HepG2 (cell line): ENCODE measurements around the gene PAPPA. TPM values are rescaled to one million over a fixed set of nuclear protein-coding genes. Genes with fewer than 3 reads are reported as not detected.

Experiments
- ATAC-seq: fragments of 200-7000 bp; cut with Tn5 transposase; 3 replicates; pipeline ENCODE4 v1.9.1; 2020; ENCODE audit warnings: mild to moderate bottlenecking, moderate library complexity
- BruUV-seq: library from RNA; stranded (reverse); fragments of 400-500 nt; replicated peaks from 2 replicates; lab custom pipeline; 2021; lab: Mats Ljungman, UMichigan
- CTCF ChIA-PET: fragments of 300-600 bp; formaldehyde crosslinking; extraction: SDS; loops from one replicate; lab custom pipeline; 2021; ENCODE audit warnings: low total read pairs, inconsistent platforms, low intra/inter-chr PET ratio; lab: Yijun Ruan, JAX
- POLR2A ChIA-PET: fragments of 350-600 bp; sonication (Branson Sonifier 250); formaldehyde crosslinking; loops from one replicate; lab custom pipeline; 2020; ENCODE audit warnings: antibody characterized with exemption, inconsistent platforms; lab: Yijun Ruan, JAX
- DNase-seq: peaks from one replicate; pipeline ENCODE4 v3.0.0-alpha.2; 2015; ENCODE audit warnings: low spot score
- FAIRE-seq: peaks from 3 replicates; lab custom pipeline; 2011; peaks lifted over from hg19 to GRCh38; lab: Jason Lieb, UNC
- H2AFZ ChIP-seq: one replicate; pipeline ENCODE4 v1.6.1; 2011; ENCODE audit warnings: low read length, inconsistent platforms
- H3K27ac ChIP-seq: fragments of 300-600 bp; 3 replicates; pipeline ENCODE4 v1.8.0; 2011; ENCODE audit warnings: mixed run types, mild to moderate bottlenecking, mixed read lengths, low read length, inconsistent platforms; ENCODE audit not compliant: insufficient read depth; ENCODE audit errors: extremely low read length
- H3K27me3 ChIP-seq, 2 experiments: fragments of 200-600 bp in 1 of 2; 2 replicates in 1 of 2; 3 replicates in 1 of 2; pipeline versions ENCODE4 v1.6.0 to v1.8.0; 2011; ENCODE audit warnings: low read length in 2 of 2, mild to moderate bottlenecking in 2 of 2, moderate library complexity in 2 of 2, inconsistent platforms in 1 of 2; ENCODE audit not compliant: insufficient read depth in 2 of 2, control insufficient read depth in 1 of 2
- H3K36me3 ChIP-seq, 2 experiments: fragments of 200-600 bp in 1 of 2; replicated peaks in 1 of 2; 2 replicates in 1 of 2; 3 replicates in 1 of 2; pipeline versions ENCODE4 v1.5.1 to v1.8.0; 2011; ENCODE audit warnings: low read length in 2 of 2, inconsistent platforms in 1 of 2; ENCODE audit not compliant: insufficient read depth in 2 of 2, control insufficient read depth in 1 of 2
- H3K4me1 ChIP-seq: 2 replicates; pipeline ENCODE4 v1.5.1; 2012; ENCODE audit warnings: low read length, inconsistent platforms; ENCODE audit not compliant: insufficient read depth
- H3K4me2 ChIP-seq: 2 replicates; pipeline ENCODE4 v1.6.0; 2011; ENCODE audit warnings: low read depth, low read length, inconsistent platforms
- H3K4me3 ChIP-seq, 3 experiments: fragments of 200-600 bp in 1 of 3; sonication (generic), shearing (Covaris generic) in 1 of 3; replicated peaks in 1 of 3; 2 replicates each; pipeline ENCODE4 v1.5.1; 2011 to 2016; ENCODE audit warnings: low read length in 3 of 3, inconsistent platforms in 2 of 3, low read depth in 2 of 3, mild to moderate bottlenecking in 2 of 3, control low read depth in 1 of 3, mixed read lengths in 1 of 3; ENCODE audit not compliant: insufficient read depth in 1 of 3
- H3K79me2 ChIP-seq: one replicate; pipeline ENCODE4 v1.6.1; 2011; ENCODE audit warnings: low read length, inconsistent platforms; ENCODE audit not compliant: insufficient read depth
- H3K9ac ChIP-seq: 2 replicates; pipeline ENCODE4 v1.6.0; 2011; ENCODE audit warnings: mild to moderate bottlenecking, low read depth, low read length, inconsistent platforms; ENCODE audit not compliant: insufficient read depth
- H3K9me3 ChIP-seq: 2 replicates; pipeline ENCODE4 v1.5.1; 2012; ENCODE audit warnings: mild to moderate bottlenecking, low read length
- H4K20me1 ChIP-seq: 2 replicates; pipeline ENCODE4 v1.6.0; 2011; ENCODE audit warnings: inconsistent platforms, mild to moderate bottlenecking, low read length, moderate library complexity; ENCODE audit not compliant: insufficient read depth
- ATF4 ChIP-seq, 2 experiments: fragments of 450-650 bp in 1 of 2; sonication (generic) in 1 of 2; formaldehyde crosslinking; IDR thresholded peaks; 2 replicates each; pipeline versions ENCODE4 v1.5.0 to v1.8.0; 2020 to 2022; ENCODE audit warnings: mild to moderate bottlenecking in 1 of 2, missing genetic modification reagents in 1 of 2
- ATM ChIP-seq: fragments of 450-650 bp; IDR thresholded peaks from 2 replicates; pipeline ENCODE4 v1.7.1; 2017; ENCODE audit warnings: mild to moderate bottlenecking, borderline replicate concordance
- DDIT3 ChIP-seq: sonication (generic); formaldehyde crosslinking; IDR thresholded peaks from 2 replicates; pipeline ENCODE4 v1.4.0; 2020; ENCODE audit warnings: mild to moderate bottlenecking, missing genetic modification reagents
- GTF2F1 ChIP-seq: fragments of 150-350 bp; IDR thresholded peaks from 2 replicates; pipeline ENCODE4 v1.6.1; 2014; ENCODE audit warnings: low read length
- MAFK ChIP-seq, 2 experiments: IDR thresholded peaks in 1 of 2; conservative IDR thresholded peaks in 1 of 2; 2 replicates each; pipeline ENCODE4 v1.6.1; 2011; ENCODE audit warnings: improper control_type of control experiment in 2 of 2, low read length in 2 of 2
- SMARCE1 ChIP-seq: fragments of 450-650 bp; IDR thresholded peaks from 2 replicates; pipeline ENCODE4 v1.6.1; 2017; ENCODE audit warnings: borderline replicate concordance
- TCF12 ChIP-seq, 2 experiments: fragments of 450-650 bp in 1 of 2; sonication (generic) in 1 of 2; formaldehyde crosslinking in 1 of 2; IDR thresholded peaks; 2 replicates each; pipeline versions ENCODE4 v1.6.1 to v1.8.0; 2017 to 2022; ENCODE audit warnings: antibody characterized with exemption in 1 of 2, mild to moderate bottlenecking in 1 of 2, missing genetic modification reagents in 1 of 2, moderate library complexity in 1 of 2
- ZBTB37 ChIP-seq: sonication (generic); formaldehyde crosslinking; IDR thresholded peaks from 2 replicates; pipeline ENCODE4 v1.4.0; 2020; ENCODE audit warnings: mild to moderate bottlenecking, missing genetic modification reagents
- ZBTB40 ChIP-seq, 2 experiments: fragments of 450-650 bp in 1 of 2; sonication (generic) in 1 of 2; formaldehyde crosslinking in 1 of 2; IDR thresholded peaks; 2 replicates each; pipeline versions ENCODE4 v1.6.1 to v1.8.0; 2016 to 2022; ENCODE audit warnings: antibody characterized with exemption in 1 of 2, mild to moderate bottlenecking in 1 of 2, missing genetic modification reagents in 1 of 2
- ZFX ChIP-seq: sonication (generic); formaldehyde crosslinking; IDR thresholded peaks from 2 replicates; pipeline ENCODE4 v1.4.0; 2020; ENCODE audit warnings: mild to moderate bottlenecking, low read depth, missing genetic modification reagents, moderate library complexity
- WGBS: methylation state at CpG from one replicate; pipeline ENCODE4 v1.1.6; 2017; ENCODE audit warnings: low lambda C conversion rate; 5-methylcytosine and 5-hydroxymethylcytosine counted together
- in situ Hi-C: cut with HindIII; loops from 2 replicates; pipeline ENCODE4 v1.10.0; 2017; ENCODE audit warnings: low pct_unique_long_range_greater_than_20kb; ENCODE audit not compliant: extremely low pct_ligation_motif_present
- intact Hi-C: fragments of 100-400 bp; cut with micrococcal nuclease; formaldehyde crosslinking; loops from one replicate; pipeline ENCODE4 v1.10.0; 2022; ENCODE audit not compliant: unreplicated experiment
- polyA plus RNA-seq, 8 experiments: library from polyadenylated mRNA; depleted of rRNA in 3 of 8; stranded (reverse) in 7 of 8; unstranded in 1 of 8; fragments of >200 nt; fragmentation: Illumina TruSeq in 4 of 8; extraction: Trizol in 4 of 8; gene quantifications; 2 replicates each; pipeline versions ENCODE4 v1.2.1 to v1.2.3, GENCODE V29; 2011 to 2016; ENCODE audit warnings: low read depth in 4 of 8, missing spikeins in 1 of 8, mixed read lengths in 1 of 8; ENCODE audit not compliant: insufficient read depth in 1 of 8
- total RNA-seq, 5 experiments: library from RNA; depleted of rRNA; stranded (reverse); fragments of >200 nt; fragmentation: Illumina TruSeq; extraction: Trizol; gene quantifications; 2 replicates each; pipeline ENCODE4 v1.2.3, GENCODE V29; 2016; ENCODE audit warnings: low read depth in 1 of 5

Gene PAPPA
- total and polyA plus RNA-seq, 2 of the 13 experiments (the other 11 are each of a cell fraction or from before 2014, with no cell fraction given), result 0.09 to 0.11 TPM

- no peak for TF ChIP-seq ZBTB37
- TF ChIP-seq GTF2F1, result no peak
- TF ChIP-seq TCF12 (IDR thresholded peaks at IDR 0.05), result no peak
- TF ChIP-seq TCF12 (CRISPR knock-in tag; IDR thresholded peaks at IDR 0.05), result no peak
- peak; percentile 41 to 76 for TF ChIP-seq MAFK (conservative IDR thresholded peaks at IDR 0.05 in 1 of 2, IDR thresholded peaks at IDR 0.05 in 1 of 2; ENCODE audit: low read length in 2 of 2)
- no peak for TF ChIP-seq DDIT3 (CRISPR knock-in tag)
- TF ChIP-seq, all 625 proteins: peak for 2
Measured at GRCh38 chr9:116298878-116299391, 145.3 kb downstream of the PAPPA start (continued).

- in situ Hi-C loops, result no loop called here
- no peaks in the 10 kb centered on the region for H3K27me3 ChIP-seq
- no peaks in the 10 kb centered on the region for H3K79me2 ChIP-seq
- TF ChIP-seq SMARCE1, result no peak
- TF ChIP-seq ZFX (CRISPR knock-in tag), result no peak
- TF ChIP-seq ZBTB40 (IDR thresholded peaks at IDR 0.05), result no peak
- TF ChIP-seq ZBTB40 (CRISPR knock-in tag; IDR thresholded peaks at IDR 0.05), result no peak
- no peak for TF ChIP-seq ATF4 (CRISPR knock-in tag; IDR thresholded peaks at IDR 0.05)
- no peak for TF ChIP-seq ATM
Measured at GRCh38 chr9:116300360-116300870, 146.8 kb downstream of the PAPPA start.

More at GRCh38 chr9:116300360-116300870, 146.8 kb downstream of the PAPPA start:
- WGBS, result 0% methylated on average over 2 of the region's 2 CpGs
- ATAC-seq (no peak), FAIRE-seq (no peak), DNase-seq (no peak)
- no peak overlapping the region for H3K4me3 ChIP-seq
- H3K4me1 ChIP-seq, result no peaks in the 10 kb centered on the region
- no peak overlapping the region for H3K4me2 ChIP-seq
- H2AFZ ChIP-seq, result no peak overlapping the region
- no peaks in the 10 kb centered on the region for H4K20me1 ChIP-seq
- no peaks in the 10 kb centered on the region for H3K9me3 ChIP-seq
- CTCF ChIA-PET, result no interaction called here
- no peaks in the 10 kb centered on the region for H3K36me3 ChIP-seq
- POLR2A ChIA-PET, result no interaction called here
- intact Hi-C loops, result no loop called here
- no peak overlapping the region for H3K9ac ChIP-seq
- H3K27ac ChIP-seq, result no peak overlapping the region
- BruUV-seq, result no TSS peak
